Measurements from ENCODE around the gene CAMK1G.

CAMK1G gene

GRCh38 chr1:209587789-209588188 is 4.3 kb downstream of the CAMK1G start:
- no peak for TF ChIP-seq CTCF (IDR thresholded peaks at IDR 0.05; ENCODE audit: insufficient read depth, low read length, poor library complexity, severe bottlenecking)
- Histone ChIP-seq H3K4me3 (replicated peaks; ENCODE audit: low read depth, low read length) (no peak overlapping the region), H3K36me3 (ENCODE audit: control insufficient read depth, insufficient read depth, low read length) (no peaks in the 10 kb centered on the region), H3K27me3 (replicated peaks; ENCODE audit: control insufficient read depth, insufficient read depth, low read length) (peaks cover 2% of the 10 kb centered on the region)
- no peak for DNase-seq (ENCODE audit: extremely low read depth, insufficient read length)

GRCh38 chr1:209589440-209589839 is 5.9 kb downstream of the CAMK1G start:
- no peak overlapping the region for H3K4me3 ChIP-seq (replicated peaks; ENCODE audit: low read depth, low read length)

GRCh38 chr1:209589863-209590262 is 6.3 kb downstream of the CAMK1G start:
- Histone ChIP-seq H3K36me3 (ENCODE audit: control insufficient read depth, insufficient read depth, low read length) (no peaks in the 10 kb centered on the region), H3K4me3 (replicated peaks; ENCODE audit: low read depth, low read length) (no peak overlapping the region), H3K27me3 (replicated peaks; ENCODE audit: control insufficient read depth, insufficient read depth, low read length) (no peaks in the 10 kb centered on the region; the same call in none of the 2 replicates)
- no peak for DNase-seq (ENCODE audit: extremely low read depth, insufficient read length)
- no peak for TF ChIP-seq CTCF (IDR thresholded peaks at IDR 0.05; ENCODE audit: insufficient read depth, low read length, poor library complexity, severe bottlenecking)

More at GRCh38 chr1:209589440-209589839, 5.9 kb downstream of the CAMK1G start:
- Histone ChIP-seq H3K27me3 (replicated peaks; ENCODE audit: control insufficient read depth, insufficient read depth, low read length) (no peaks in the 10 kb centered on the region; the same call in none of the 2 replicates), H3K36me3 (ENCODE audit: control insufficient read depth, insufficient read depth, low read length) (no peaks in the 10 kb centered on the region)
- DNase-seq (ENCODE audit: extremely low read depth, insufficient read length) = no peak
- TF ChIP-seq CTCF (IDR thresholded peaks at IDR 0.05; ENCODE audit: insufficient read depth, low read length, poor library complexity, severe bottlenecking) = no peak

GRCh38 chr1:209590405-209590804 is 6.9 kb downstream of the CAMK1G start:
- Histone ChIP-seq H3K27me3 (replicated peaks; ENCODE audit: control insufficient read depth, insufficient read depth, low read length) (no peaks in the 10 kb centered on the region; the same call in none of the 2 replicates), H3K4me3 (replicated peaks; ENCODE audit: low read depth, low read length) (no peak overlapping the region), H3K36me3 (ENCODE audit: control insufficient read depth, insufficient read depth, low read length) (no peaks in the 10 kb centered on the region)
- TF ChIP-seq CTCF (IDR thresholded peaks at IDR 0.05; ENCODE audit: insufficient read depth, low read length, poor library complexity, severe bottlenecking) = no peak
- no peak for DNase-seq (ENCODE audit: extremely low read depth, insufficient read length)

GRCh38 chr1:209593747-209594146 is 10.2 kb downstream of the CAMK1G start:
- no peak for TF ChIP-seq CTCF (IDR thresholded peaks at IDR 0.05; ENCODE audit: insufficient read depth, low read length, poor library complexity, severe bottlenecking)
- no peaks in the 10 kb centered on the region for H3K36me3 ChIP-seq (ENCODE audit: control insufficient read depth, insufficient read depth, low read length)
- no peak for DNase-seq (ENCODE audit: extremely low read depth, insufficient read length)
- no peak overlapping the region for H3K4me3 ChIP-seq (replicated peaks; ENCODE audit: low read depth, low read length)
- no peaks in the 10 kb centered on the region; the same call in none of the 2 replicates for H3K27me3 ChIP-seq (replicated peaks; ENCODE audit: control insufficient read depth, insufficient read depth, low read length)

GRCh38 chr1:209594440-209594839 is 10.9 kb downstream of the CAMK1G start:
- Histone ChIP-seq H3K4me3 (replicated peaks; ENCODE audit: low read depth, low read length) (no peak overlapping the region), H3K36me3 (ENCODE audit: control insufficient read depth, insufficient read depth, low read length) (no peaks in the 10 kb centered on the region), H3K27me3 (replicated peaks; ENCODE audit: control insufficient read depth, insufficient read depth, low read length) (no peaks in the 10 kb centered on the region; the same call in 1 of the 2 replicates)
- no peak for DNase-seq (ENCODE audit: extremely low read depth, insufficient read length)
- TF ChIP-seq CTCF (IDR thresholded peaks at IDR 0.05; ENCODE audit: insufficient read depth, low read length, poor library complexity, severe bottlenecking) = no peak

All from GM06990 (cell line).